IMR-90 (cell line): Measurements from ENCODE around the gene CRISPLD2. TPM values are rescaled to one million over a fixed set of nuclear protein-coding genes. Genes with fewer than 3 reads are reported as not detected.

Source experiments
- ATAC-seq: fragments of 200-7000 bp; cut with Tn5 transposase; 2 replicates; pipeline ENCODE4 v1.9.1; 2020; ENCODE audit warnings: low read depth, mild to moderate bottlenecking, moderate library complexity
- BruUV-seq: library from RNA; stranded (reverse); fragments of 400-500 nt; replicated peaks from 2 replicates; lab custom pipeline; 2021; lab: Mats Ljungman, UMichigan
- CTCF ChIA-PET: fragments of 300-600 bp; formaldehyde crosslinking; extraction: SDS; loops from one replicate; lab custom pipeline; 2021; ENCODE audit warnings: antibody characterized with exemption; lab: Yijun Ruan, JAX
- POLR2A ChIA-PET: fragments of 300-600 bp; sonication (Branson Sonifier 250); formaldehyde crosslinking; loops from one replicate; lab custom pipeline; 2022; ENCODE audit warnings: antibody characterized with exemption; ENCODE audit not compliant: unreplicated experiment; lab: Charles Lee
- DNase-seq: peaks from one replicate; pipeline ENCODE4 v3.0.0; 2013
- H2AFZ ChIP-seq: replicated peaks from 2 replicates; pipeline ENCODE3; 2013; ENCODE audit warnings: low read length, mild to moderate bottlenecking; ENCODE audit not compliant: poor library complexity
- H2AK5ac ChIP-seq: 2 replicates; pipeline ENCODE4 v1.6.1; 2013; ENCODE audit warnings: low read depth, low read length, inconsistent platforms
- H2AK9ac ChIP-seq: replicated peaks from 2 replicates; pipeline ENCODE3; 2013; ENCODE audit warnings: mild to moderate bottlenecking, low read depth, low read length, moderate library complexity; ENCODE audit not compliant: poor library complexity
- H2BK120ac ChIP-seq: 2 replicates; pipeline ENCODE4 v1.6.1; 2013; ENCODE audit warnings: low read depth, low read length, inconsistent platforms
- H2BK15ac ChIP-seq: 3 replicates; pipeline ENCODE4 v1.6.1; 2013; ENCODE audit warnings: low read depth, low read length, inconsistent platforms
- H2BK20ac ChIP-seq: 2 replicates; pipeline ENCODE4 v1.6.1; 2013; ENCODE audit warnings: low read depth, mild to moderate bottlenecking, inconsistent platforms, low read length, moderate library complexity
- H2BK5ac ChIP-seq: 2 replicates; pipeline ENCODE4 v1.6.1; 2013; ENCODE audit warnings: mild to moderate bottlenecking, low read depth, low read length, inconsistent platforms; ENCODE audit not compliant: poor library complexity, severe bottlenecking
- H3K14ac ChIP-seq: replicated peaks from 2 replicates; pipeline ENCODE4 v1.6.1; 2013; ENCODE audit warnings: low read depth, low read length, inconsistent platforms
- H3K18ac ChIP-seq: 2 replicates; pipeline ENCODE4 v1.6.1; 2013; ENCODE audit warnings: low read depth, low read length, control low read depth
- H3K23ac ChIP-seq: 2 replicates; pipeline ENCODE4 v1.6.1; 2013; ENCODE audit warnings: low read depth, low read length, inconsistent platforms
- H3K27ac ChIP-seq: 2 replicates; pipeline ENCODE4 v1.5.1; 2013; ENCODE audit warnings: mild to moderate bottlenecking, control low read depth, low read length; ENCODE audit not compliant: insufficient read depth
- H3K27me3 ChIP-seq: 2 replicates; pipeline ENCODE4 v1.6.1; 2013; ENCODE audit warnings: low read length; ENCODE audit not compliant: control insufficient read depth, insufficient read depth
- H3K36me3 ChIP-seq: 2 replicates; pipeline ENCODE4 v1.6.1; 2013; ENCODE audit warnings: low read length, mixed read lengths; ENCODE audit not compliant: control insufficient read depth, insufficient read depth
- H3K4ac ChIP-seq: 2 replicates; pipeline ENCODE4 v1.6.1; 2013; ENCODE audit warnings: low read depth, low read length, inconsistent platforms
- H3K4me1 ChIP-seq: 2 replicates; pipeline ENCODE4 v1.6.1; 2013; ENCODE audit warnings: low read length, mixed read lengths; ENCODE audit not compliant: control insufficient read depth, insufficient read depth
- H3K4me2 ChIP-seq: 2 replicates; pipeline ENCODE4 v1.6.1; 2013; ENCODE audit warnings: low read depth, mild to moderate bottlenecking, control low read depth, low read length, moderate library complexity
- H3K4me3 ChIP-seq: 2 replicates; pipeline ENCODE4 v1.5.1; 2013; ENCODE audit warnings: low read depth, mild to moderate bottlenecking, control low read depth, low read length, moderate library complexity; ENCODE audit not compliant: insufficient read depth
- H3K56ac ChIP-seq: 2 replicates; pipeline ENCODE4 v1.6.1; 2013; ENCODE audit warnings: low read length, inconsistent platforms; ENCODE audit not compliant: insufficient read depth; ENCODE audit errors: extremely low read depth
- H3K79me1 ChIP-seq, 2 experiments: 2 replicates each; pipeline ENCODE4 v1.6.1; 2013; ENCODE audit warnings: low read length in 2 of 2, inconsistent platforms in 1 of 2, low read depth in 1 of 2
- H3K9ac ChIP-seq: 2 replicates; pipeline ENCODE4 v1.6.1; 2013; ENCODE audit warnings: low read depth, low read length, control low read depth
- H3K9me1 ChIP-seq: 2 replicates; pipeline ENCODE4 v1.6.1; 2013; ENCODE audit warnings: low read length, inconsistent platforms; ENCODE audit not compliant: insufficient read depth
- H3K9me3 ChIP-seq: 2 replicates; pipeline ENCODE4 v1.6.1; 2013; ENCODE audit warnings: low read length; ENCODE audit not compliant: control insufficient read depth, insufficient read depth
- H4K20me1 ChIP-seq: 2 replicates; pipeline ENCODE4 v1.6.1; 2013; ENCODE audit warnings: low read length, inconsistent platforms; ENCODE audit not compliant: insufficient read depth
- H4K5ac ChIP-seq: 2 replicates; pipeline ENCODE4 v1.6.1; 2013; ENCODE audit warnings: mild to moderate bottlenecking, low read depth, low read length, control low read depth
- H4K8ac ChIP-seq, 2 experiments: 2 replicates each; pipeline ENCODE4 v1.6.1; 2013; ENCODE audit warnings: low read depth in 2 of 2, low read length in 2 of 2, control low read depth in 1 of 2, inconsistent platforms in 1 of 2
- H4K91ac ChIP-seq: 2 replicates; pipeline ENCODE4 v1.6.1; 2013; ENCODE audit warnings: low read depth, low read length, inconsistent platforms; ENCODE audit not compliant: insufficient read depth
- BHLHE40 ChIP-seq: fragments of 150-350 bp; IDR thresholded peaks from 2 replicates; pipeline ENCODE4 v1.6.1; 2016; ENCODE audit warnings: mild to moderate bottlenecking, low read depth, low read length
- CEBPB ChIP-seq: IDR thresholded peaks from 2 replicates; pipeline ENCODE4 v1.6.1; 2012; ENCODE audit warnings: low read depth, low read length, improper control_type of control experiment
- CHD1 ChIP-seq: IDR thresholded peaks from 2 replicates; pipeline ENCODE4 v1.6.1; 2012; ENCODE audit warnings: low read depth, low read length, improper control_type of control experiment
- FOS ChIP-seq: fragments of 150-350 bp; IDR thresholded peaks from 2 replicates; pipeline ENCODE4 v1.6.1; 2016; ENCODE audit warnings: low read depth, low read length
- MAFK ChIP-seq: IDR thresholded peaks from 2 replicates; pipeline ENCODE4 v1.6.1; 2012; ENCODE audit warnings: low read depth, low read length, improper control_type of control experiment
- MAZ ChIP-seq: IDR thresholded peaks from 2 replicates; pipeline ENCODE4 v1.6.1; 2012; ENCODE audit warnings: low read depth, mild to moderate bottlenecking, low read length, improper control_type of control experiment, moderate library complexity, borderline replicate concordance
- MXI1 ChIP-seq: IDR thresholded peaks from 2 replicates; pipeline ENCODE4 v1.6.1; 2012; ENCODE audit warnings: low read depth, mild to moderate bottlenecking, low read length, moderate library complexity, borderline replicate concordance
- NFE2L2 ChIP-seq: fragments of 150-350 bp; IDR thresholded peaks from 2 replicates; pipeline ENCODE4 v1.6.1; 2016; ENCODE audit warnings: low read depth, mild to moderate bottlenecking, low read length
- RAD21 ChIP-seq: IDR thresholded peaks from 2 replicates; pipeline ENCODE4 v1.6.1; 2012; ENCODE audit warnings: low read length, improper control_type of control experiment
- RCOR1 ChIP-seq: IDR thresholded peaks from 2 replicates; pipeline ENCODE4 v1.6.1; 2012; ENCODE audit warnings: mild to moderate bottlenecking, low read length, improper control_type of control experiment; ENCODE audit not compliant: insufficient replicate concordance
- WGBS, 2 experiments: methylation state at CpG; one replicate each; pipeline versions ENCODE4 v1.1.5 to v1.1.7; 2013; ENCODE audit warnings: missing lambda C conversion rate in 2 of 2; ENCODE audit not compliant: insufficient read length in 1 of 2; ENCODE audit errors: extremely low coverage in 2 of 2; 5-methylcytosine and 5-hydroxymethylcytosine counted together
- dilution Hi-C: fragments of 300-500 bp; cut with HindIII; formaldehyde crosslinking; loops from one replicate; pipeline ENCODE4 v1.14.3; 2018; ENCODE audit warnings: low sequenced_read_pairs; ENCODE audit not compliant: unreplicated experiment
- in situ Hi-C: fragments of 300-500 bp; cut with MboI; formaldehyde crosslinking; loops from 3 replicates; pipeline ENCODE4 v1.14.3; 2019; ENCODE audit warnings: low sequenced_read_pairs, inconsistent platforms, mixed read lengths
- intact Hi-C: fragments of 100-400 bp; cut with micrococcal nuclease; formaldehyde crosslinking; loops from 2 replicates; pipeline ENCODE4 v1.10.0; 2022
- polyA plus RNA-seq, 3 experiments: library from polyadenylated mRNA; depleted of rRNA; stranded (reverse); fragments of >200 nt; gene quantifications; 2 replicates each; pipeline ENCODE4 v1.2.3, GENCODE V29; 2012; ENCODE audit warnings: low replicate concordance in 1 of 3
- total RNA-seq: library from RNA; depleted of rRNA; stranded (reverse); fragments of >200 nt; gene quantifications from 2 replicates; pipeline ENCODE4 v1.2.3, GENCODE V29; 2012
- TF ChIP-seq, protein P1 (sequence below): fragments of 150-350 bp; IDR thresholded peaks from 2 replicates; pipeline ENCODE4 v1.6.1; 2017; ENCODE audit warnings: mild to moderate bottlenecking, antibody characterized with exemption, low read length, low read depth
- TF ChIP-seq, protein P2 (sequence below): conservative IDR thresholded peaks from 2 replicates; pipeline ENCODE4 v1.5.1; 2012; ENCODE audit warnings: mild to moderate bottlenecking, low read depth, low read length, improper control_type of control experiment
- TF ChIP-seq, protein P3 (sequence below): fragments of 150-350 bp; IDR thresholded peaks from 2 replicates; pipeline ENCODE4 v1.6.1; 2016; ENCODE audit warnings: low read depth, mild to moderate bottlenecking, low read length, moderate library complexity, borderline replicate concordance

CRISPLD2 gene
- total and polyA plus RNA-seq, 2 of the 4 experiments (the other 2 are of a cell fraction): 23.1 to 37.5 TPM

DNA sequence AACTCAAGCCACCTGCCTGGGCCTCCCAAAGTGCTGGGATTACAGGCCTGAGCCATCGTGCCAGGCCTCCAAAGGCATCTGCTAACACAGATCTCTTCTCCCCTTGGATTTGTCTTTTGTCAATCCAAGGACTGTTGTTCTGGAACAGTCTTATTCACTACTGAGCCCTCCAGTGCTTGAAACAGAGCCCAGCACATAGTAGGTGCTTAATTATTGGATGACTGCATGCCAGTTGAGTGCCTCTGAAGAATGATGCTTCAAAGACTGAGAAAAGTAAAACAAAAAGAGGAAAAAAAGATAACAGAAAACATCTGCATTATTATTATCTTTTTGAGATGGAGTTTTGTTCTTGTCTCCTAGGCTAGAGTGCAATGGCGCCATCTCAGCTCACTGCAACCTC lies 1.7 kb upstream of the CRISPLD2 start:
- Histone ChIP-seq H3K4me1 (peaks cover 27% of the 10 kb centered on the region), H3K9ac (no peak overlapping the region), H2BK120ac (no peak overlapping the region), H2BK5ac (no peak overlapping the region), H4K8ac (no peak overlapping the region), H3K9me3 (0 out of 2 replicates have a peak, but pooled peaks cover 4% of the 10 kb centered on the region), H3K79me1 (peaks cover 26 to 33% of the 10 kb centered on the region in 2 experiments; a peak in 3 of 4 replicates), H2AK5ac (no peak overlapping the region), H3K36me3 (no peaks in the 10 kb centered on the region; the same call in 1 of the 2 replicates), H4K5ac (no peak overlapping the region), H3K56ac (no peak overlapping the region), H2AK9ac (no peak overlapping the region), H3K4me3 (no peak overlapping the region), H3K4me2 (no peak overlapping the region), H2BK20ac (no peak overlapping the region), H3K23ac (no peak overlapping the region), H3K14ac (no peak overlapping the region), H2BK15ac (no peak overlapping the region), H4K20me1 (peaks cover 29% of the 10 kb centered on the region), H3K4ac (no peak overlapping the region), H4K91ac (no peak overlapping the region), H3K9me1 (peaks cover 15% of the 10 kb centered on the region), H3K27ac (no peak overlapping the region), H3K27me3 (no peaks in the 10 kb centered on the region), H3K18ac (no peak overlapping the region), H2AFZ (no peak overlapping the region)
- 100% methylated on average over 1 of the region's 2 CpGs; no CpG with 5 or more reads in 1 of the 2 experiments for WGBS, 2 experiments
- no TSS peak for BruUV-seq
- in situ Hi-C loops (no loop called here), dilution Hi-C loops (no loop called here), intact Hi-C loops (no loop called here)
- no peak for ATAC-seq
- POLR2A ChIA-PET: no interaction called here
- CTCF ChIA-PET: no interaction called here
- DNase-seq: no peak
- TF ChIP-seq BHLHE40 (no peak), FOS (no peak), CEBPB (no peak), NFE2L2 (no peak), RCOR1 (no peak), MAFK (no peak), MXI1 (no peak), CHD1 (no peak), RAD21 (no peak), MAZ (no peak)
- TF ChIP-seq, protein P1, sequence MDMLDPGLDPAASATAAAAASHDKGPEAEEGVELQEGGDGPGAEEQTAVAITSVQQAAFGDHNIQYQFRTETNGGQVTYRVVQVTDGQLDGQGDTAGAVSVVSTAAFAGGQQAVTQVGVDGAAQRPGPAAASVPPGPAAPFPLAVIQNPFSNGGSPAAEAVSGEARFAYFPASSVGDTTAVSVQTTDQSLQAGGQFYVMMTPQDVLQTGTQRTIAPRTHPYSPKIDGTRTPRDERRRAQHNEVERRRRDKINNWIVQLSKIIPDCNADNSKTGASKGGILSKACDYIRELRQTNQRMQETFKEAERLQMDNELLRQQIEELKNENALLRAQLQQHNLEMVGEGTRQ: no peak
- TF ChIP-seq, protein P2, sequence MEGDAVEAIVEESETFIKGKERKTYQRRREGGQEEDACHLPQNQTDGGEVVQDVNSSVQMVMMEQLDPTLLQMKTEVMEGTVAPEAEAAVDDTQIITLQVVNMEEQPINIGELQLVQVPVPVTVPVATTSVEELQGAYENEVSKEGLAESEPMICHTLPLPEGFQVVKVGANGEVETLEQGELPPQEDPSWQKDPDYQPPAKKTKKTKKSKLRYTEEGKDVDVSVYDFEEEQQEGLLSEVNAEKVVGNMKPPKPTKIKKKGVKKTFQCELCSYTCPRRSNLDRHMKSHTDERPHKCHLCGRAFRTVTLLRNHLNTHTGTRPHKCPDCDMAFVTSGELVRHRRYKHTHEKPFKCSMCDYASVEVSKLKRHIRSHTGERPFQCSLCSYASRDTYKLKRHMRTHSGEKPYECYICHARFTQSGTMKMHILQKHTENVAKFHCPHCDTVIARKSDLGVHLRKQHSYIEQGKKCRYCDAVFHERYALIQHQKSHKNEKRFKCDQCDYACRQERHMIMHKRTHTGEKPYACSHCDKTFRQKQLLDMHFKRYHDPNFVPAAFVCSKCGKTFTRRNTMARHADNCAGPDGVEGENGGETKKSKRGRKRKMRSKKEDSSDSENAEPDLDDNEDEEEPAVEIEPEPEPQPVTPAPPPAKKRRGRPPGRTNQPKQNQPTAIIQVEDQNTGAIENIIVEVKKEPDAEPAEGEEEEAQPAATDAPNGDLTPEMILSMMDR: no peak
- TF ChIP-seq, protein P3, sequence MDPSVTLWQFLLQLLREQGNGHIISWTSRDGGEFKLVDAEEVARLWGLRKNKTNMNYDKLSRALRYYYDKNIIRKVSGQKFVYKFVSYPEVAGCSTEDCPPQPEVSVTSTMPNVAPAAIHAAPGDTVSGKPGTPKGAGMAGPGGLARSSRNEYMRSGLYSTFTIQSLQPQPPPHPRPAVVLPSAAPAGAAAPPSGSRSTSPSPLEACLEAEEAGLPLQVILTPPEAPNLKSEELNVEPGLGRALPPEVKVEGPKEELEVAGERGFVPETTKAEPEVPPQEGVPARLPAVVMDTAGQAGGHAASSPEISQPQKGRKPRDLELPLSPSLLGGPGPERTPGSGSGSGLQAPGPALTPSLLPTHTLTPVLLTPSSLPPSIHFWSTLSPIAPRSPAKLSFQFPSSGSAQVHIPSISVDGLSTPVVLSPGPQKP: no peak
